Calu3 (cell line): Measurements from ENCODE around the gene METTL24. TPM values are rescaled to one million over a fixed set of nuclear protein-coding genes. Genes with fewer than 3 reads are reported as not detected.

Experiments used
- BruUV-seq: library from RNA; stranded (reverse); fragments of 400-500 nt; replicated peaks from 2 replicates; lab custom pipeline; 2021; lab: Mats Ljungman, UMichigan
- CTCF ChIA-PET: fragments of 300-600 bp; sonication (Branson Sonifier 250); formaldehyde crosslinking; loops from one replicate; lab custom pipeline; 2022; ENCODE audit warnings: antibody characterized with exemption; lab: Charles Lee
- DNase-seq: peaks from one replicate; pipeline ENCODE4 v3.0.0; 2022
- H3K27ac Mint-ChIP-seq: one replicate; pipeline ENCODE4 v1.8.0; 2022; ENCODE audit warnings: mixed read lengths; ENCODE audit not compliant: unreplicated experiment
- H3K27me3 Mint-ChIP-seq: one replicate; pipeline ENCODE4 v1.8.0; 2022; ENCODE audit warnings: mixed read lengths; ENCODE audit not compliant: unreplicated experiment
- H3K36me3 Mint-ChIP-seq: one replicate; pipeline ENCODE4 v1.8.0; 2022; ENCODE audit warnings: mild to moderate bottlenecking, moderate library complexity, mixed read lengths; ENCODE audit not compliant: insufficient read depth, unreplicated experiment
- H3K4me1 Mint-ChIP-seq: one replicate; pipeline ENCODE4 v1.8.0; 2022; ENCODE audit warnings: mild to moderate bottlenecking, low read depth, mixed read lengths; ENCODE audit not compliant: unreplicated experiment
- H3K4me3 Mint-ChIP-seq: one replicate; pipeline ENCODE4 v1.8.0; 2022; ENCODE audit warnings: mild to moderate bottlenecking, low read depth, moderate library complexity, mixed read lengths; ENCODE audit not compliant: unreplicated experiment
- H3K9me3 Mint-ChIP-seq: one replicate; pipeline ENCODE4 v1.8.0; 2022; ENCODE audit warnings: low read depth, mixed read lengths; ENCODE audit not compliant: unreplicated experiment
- intact Hi-C: fragments of 100-400 bp; cut with micrococcal nuclease; formaldehyde crosslinking; loops from one replicate; pipeline ENCODE4 v1.10.0; 2022; ENCODE audit not compliant: unreplicated experiment
- total RNA-seq: library from RNA; stranded (reverse); gene quantifications from 2 replicates; pipeline ENCODE4 v1.2.3, GENCODE V29; 2022
- TF ChIP-seq, protein P1 (sequence below): fragments of 200-600 bp; IDR thresholded peaks from one replicate; pipeline ENCODE4 v1.8.0; 2022; ENCODE audit warnings: antibody characterized with exemption; ENCODE audit not compliant: unreplicated experiment

METTL24 gene
- total RNA-seq, 1 experiment from 2014 or later, result not detected

DNA sequence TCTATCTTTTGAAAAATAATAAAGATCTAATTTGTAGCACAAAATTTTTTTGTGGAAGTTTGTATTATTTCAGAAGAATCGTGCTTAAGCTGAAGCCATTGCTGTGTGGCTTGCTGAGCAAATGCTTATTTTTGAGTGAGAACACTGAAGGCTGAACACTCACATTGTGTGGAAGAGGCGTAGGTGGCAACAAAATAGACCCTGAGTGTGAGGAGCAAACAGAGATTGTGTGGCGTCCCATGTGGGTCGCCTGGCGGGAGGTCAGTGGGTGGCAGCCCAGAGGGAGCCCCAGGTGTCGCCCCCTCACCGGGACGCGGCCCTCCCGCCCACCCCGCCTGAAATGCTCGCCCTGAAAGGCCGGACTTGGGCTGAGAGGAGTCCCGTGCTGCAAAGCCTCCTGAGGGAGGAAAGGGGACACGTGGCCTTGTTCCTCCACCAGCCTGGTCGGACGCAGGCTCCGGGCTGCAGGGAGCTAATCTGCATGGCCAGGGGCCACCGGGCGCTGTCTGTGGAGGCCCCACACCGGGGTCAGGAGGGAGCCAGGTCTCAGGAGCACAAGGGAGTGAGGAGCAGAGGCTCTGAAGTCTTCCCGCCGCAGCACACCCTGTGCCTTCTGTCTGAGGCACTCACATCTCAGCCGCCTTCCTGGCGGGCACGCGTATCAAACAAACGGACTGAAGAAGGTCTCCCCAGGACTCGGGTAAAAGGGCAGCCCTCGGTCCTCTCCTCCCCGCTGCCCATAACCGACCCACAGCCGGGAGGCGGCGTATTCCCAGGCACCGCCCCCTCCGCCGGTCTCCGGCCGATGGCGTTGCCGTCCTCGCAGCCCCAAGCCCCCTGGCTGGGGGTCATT lies 41.3 kb upstream of the METTL24 start:
- CTCF ChIA-PET, result no interaction called here
- TF ChIP-seq, protein P1, sequence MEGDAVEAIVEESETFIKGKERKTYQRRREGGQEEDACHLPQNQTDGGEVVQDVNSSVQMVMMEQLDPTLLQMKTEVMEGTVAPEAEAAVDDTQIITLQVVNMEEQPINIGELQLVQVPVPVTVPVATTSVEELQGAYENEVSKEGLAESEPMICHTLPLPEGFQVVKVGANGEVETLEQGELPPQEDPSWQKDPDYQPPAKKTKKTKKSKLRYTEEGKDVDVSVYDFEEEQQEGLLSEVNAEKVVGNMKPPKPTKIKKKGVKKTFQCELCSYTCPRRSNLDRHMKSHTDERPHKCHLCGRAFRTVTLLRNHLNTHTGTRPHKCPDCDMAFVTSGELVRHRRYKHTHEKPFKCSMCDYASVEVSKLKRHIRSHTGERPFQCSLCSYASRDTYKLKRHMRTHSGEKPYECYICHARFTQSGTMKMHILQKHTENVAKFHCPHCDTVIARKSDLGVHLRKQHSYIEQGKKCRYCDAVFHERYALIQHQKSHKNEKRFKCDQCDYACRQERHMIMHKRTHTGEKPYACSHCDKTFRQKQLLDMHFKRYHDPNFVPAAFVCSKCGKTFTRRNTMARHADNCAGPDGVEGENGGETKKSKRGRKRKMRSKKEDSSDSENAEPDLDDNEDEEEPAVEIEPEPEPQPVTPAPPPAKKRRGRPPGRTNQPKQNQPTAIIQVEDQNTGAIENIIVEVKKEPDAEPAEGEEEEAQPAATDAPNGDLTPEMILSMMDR, result no peak
- intact Hi-C loops, result loop anchor here (10.0 kb wide), 1 partner anchor 505 kb away; no protein-coding TSS in a partner anchor
- Mint-ChIP-seq H3K27me3 (no peaks in the 10 kb centered on the region), H3K4me1 (no peaks in the 10 kb centered on the region), H3K27ac (no peak overlapping the region), H3K4me3 (no peak overlapping the region), H3K36me3 (no peaks in the 10 kb centered on the region), H3K9me3 (no peaks in the 10 kb centered on the region)
- no peak for DNase-seq
- BruUV-seq, result no TSS peak

DNA sequence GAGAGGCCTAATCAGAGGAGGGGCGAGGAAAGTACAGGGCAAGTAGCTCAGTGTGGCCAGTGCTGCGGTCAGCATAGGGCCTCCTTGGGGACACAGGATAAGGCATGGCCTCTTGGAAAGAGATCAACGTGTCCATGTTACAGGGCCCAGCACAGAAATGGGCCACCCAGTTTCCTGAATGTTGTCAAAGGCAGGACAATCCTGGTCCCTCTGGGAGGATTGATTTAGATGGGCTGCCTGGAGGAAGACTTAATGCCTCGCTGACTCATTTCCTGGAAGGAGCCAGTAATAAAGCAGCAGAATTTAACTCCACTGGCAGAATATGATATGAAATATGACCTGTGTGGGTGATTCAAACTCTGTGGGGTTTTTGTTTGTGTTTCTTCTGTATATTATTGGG lies 40.6 kb upstream of the METTL24 start:
- CTCF ChIA-PET, result no interaction called here
- Mint-ChIP-seq H3K4me3 (no peak overlapping the region), H3K27me3 (no peaks in the 10 kb centered on the region), H3K9me3 (no peaks in the 10 kb centered on the region), H3K4me1 (no peaks in the 10 kb centered on the region), H3K27ac (no peak overlapping the region), H3K36me3 (no peaks in the 10 kb centered on the region)
- no peak for DNase-seq
- intact Hi-C loops, result loop anchor here (10.0 kb wide), 1 partner anchor 504 kb away; no protein-coding TSS in a partner anchor
- BruUV-seq, result no TSS peak
- TF ChIP-seq, protein P1, result no peak

DNA sequence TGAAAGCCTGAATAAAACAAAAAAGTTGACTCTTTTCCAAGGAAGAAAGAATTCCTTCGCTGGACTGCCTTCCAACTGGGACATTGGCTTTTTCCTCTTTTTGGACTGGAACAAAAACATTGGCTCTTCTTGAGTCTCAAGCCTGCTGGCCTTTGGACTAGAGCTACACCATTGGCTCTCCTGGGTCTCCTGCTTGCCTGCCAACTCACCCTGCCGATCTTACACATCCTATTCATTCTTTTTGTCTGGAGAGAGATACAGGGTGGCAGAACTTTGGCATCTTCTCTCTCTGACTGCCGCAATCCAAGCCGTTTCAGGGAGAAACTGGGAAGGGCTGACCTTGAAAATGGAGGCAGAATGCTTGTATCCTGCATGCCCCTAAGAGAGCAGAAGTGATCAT lies 37.1 kb upstream of the METTL24 start:
- Mint-ChIP-seq H3K36me3 (no peaks in the 10 kb centered on the region), H3K4me1 (peaks cover 1% of the 10 kb centered on the region), H3K27ac (no peak overlapping the region), H3K4me3 (no peak overlapping the region), H3K9me3 (no peaks in the 10 kb centered on the region), H3K27me3 (no peaks in the 10 kb centered on the region)
- CTCF ChIA-PET, result no interaction called here
- no peak for DNase-seq
- TF ChIP-seq, protein P1, result no peak
- no TSS peak for BruUV-seq
- intact Hi-C loops, result loop anchor here (10.0 kb wide), 1 partner anchor 500 kb away; no protein-coding TSS in a partner anchor

DNA sequence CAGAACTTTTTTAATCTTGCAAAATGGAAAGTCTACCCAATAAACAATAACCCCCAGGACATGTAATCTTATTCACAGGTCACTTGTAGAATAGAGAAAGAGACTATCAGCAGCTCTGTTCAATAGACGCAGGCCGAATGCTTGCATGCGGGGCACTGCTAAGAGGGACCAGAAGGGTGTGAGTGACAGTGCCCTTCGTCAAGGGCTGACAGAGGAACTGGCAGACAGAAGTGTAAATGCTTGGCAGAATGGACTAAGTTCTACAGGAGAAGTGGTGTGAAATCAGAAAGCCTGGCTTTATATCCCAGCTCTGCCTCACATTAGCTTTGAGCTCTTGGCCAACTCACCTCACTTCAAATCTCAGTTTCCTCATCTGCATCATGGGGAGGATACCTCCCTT lies 36.3 kb upstream of the METTL24 start:
- TF ChIP-seq, protein P1, result no peak
- no peaks in the 10 kb centered on the region for H3K27me3 Mint-ChIP-seq
- no peak overlapping the region for H3K27ac Mint-ChIP-seq
- no peaks in the 10 kb centered on the region for H3K9me3 Mint-ChIP-seq
- intact Hi-C loops, result loop anchor here (5.0 to 10.0 kb wide), 2 partner anchors 337 to 500 kb away; no protein-coding TSS in a partner anchor
- no peak for DNase-seq
- no peaks in the 10 kb centered on the region for H3K36me3 Mint-ChIP-seq
- CTCF ChIA-PET, result no interaction called here
- BruUV-seq, result no TSS peak
- H3K4me1 Mint-ChIP-seq, result peaks cover 8% of the 10 kb centered on the region
- H3K4me3 Mint-ChIP-seq, result no peak overlapping the region
